HL-60 (cell line): ENCODE data around the gene TBC1D22A.

Experiments
- POLR2AphosphoS5 ChIP-seq: IDR thresholded peaks from 2 replicates; pipeline ENCODE4 v1.6.1; 2012; ENCODE audit warnings: low read depth
- TF ChIP-seq, protein P1 (sequence below): IDR thresholded peaks from one replicate; pipeline ENCODE4 v1.5.1; 2011; ENCODE audit warnings: low read length, control low read depth, inconsistent platforms; ENCODE audit not compliant: insufficient read depth
- TF ChIP-seq, protein P2 (sequence below): IDR thresholded peaks from 2 replicates; pipeline ENCODE4 v1.6.1; 2012; ENCODE audit warnings: low read depth; ENCODE audit not compliant: insufficient replicate concordance

DNA sequence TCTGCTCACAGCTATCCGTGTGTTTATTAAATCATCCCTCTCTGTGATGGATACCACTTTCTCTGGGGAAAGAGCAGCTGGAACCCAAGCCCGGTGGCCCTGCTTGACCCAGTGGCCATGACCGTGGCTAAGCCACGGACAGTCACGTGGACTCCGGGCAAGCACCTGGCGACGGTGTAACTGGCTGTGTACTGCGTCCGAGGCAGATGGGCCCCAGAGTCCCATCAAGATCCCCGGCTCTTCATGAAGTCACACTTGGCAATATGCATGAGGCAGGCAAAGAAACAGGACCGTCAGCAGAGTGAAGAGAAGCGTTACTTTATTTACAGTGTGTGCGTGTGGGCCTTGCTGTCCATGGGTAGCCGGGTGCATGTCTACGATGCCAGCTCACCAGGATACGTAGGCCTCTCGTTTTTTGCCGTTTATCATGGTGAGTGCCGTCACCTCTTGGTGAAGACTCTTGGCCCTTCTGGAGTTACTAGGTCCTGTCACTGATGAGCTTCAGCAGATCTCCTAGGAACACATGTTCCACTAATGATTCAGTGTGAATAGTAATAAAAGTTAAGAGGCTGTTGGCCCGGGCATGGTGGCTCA, 366.3 kb downstream of the TBC1D22A start:
- TF ChIP-seq, protein P1, sequence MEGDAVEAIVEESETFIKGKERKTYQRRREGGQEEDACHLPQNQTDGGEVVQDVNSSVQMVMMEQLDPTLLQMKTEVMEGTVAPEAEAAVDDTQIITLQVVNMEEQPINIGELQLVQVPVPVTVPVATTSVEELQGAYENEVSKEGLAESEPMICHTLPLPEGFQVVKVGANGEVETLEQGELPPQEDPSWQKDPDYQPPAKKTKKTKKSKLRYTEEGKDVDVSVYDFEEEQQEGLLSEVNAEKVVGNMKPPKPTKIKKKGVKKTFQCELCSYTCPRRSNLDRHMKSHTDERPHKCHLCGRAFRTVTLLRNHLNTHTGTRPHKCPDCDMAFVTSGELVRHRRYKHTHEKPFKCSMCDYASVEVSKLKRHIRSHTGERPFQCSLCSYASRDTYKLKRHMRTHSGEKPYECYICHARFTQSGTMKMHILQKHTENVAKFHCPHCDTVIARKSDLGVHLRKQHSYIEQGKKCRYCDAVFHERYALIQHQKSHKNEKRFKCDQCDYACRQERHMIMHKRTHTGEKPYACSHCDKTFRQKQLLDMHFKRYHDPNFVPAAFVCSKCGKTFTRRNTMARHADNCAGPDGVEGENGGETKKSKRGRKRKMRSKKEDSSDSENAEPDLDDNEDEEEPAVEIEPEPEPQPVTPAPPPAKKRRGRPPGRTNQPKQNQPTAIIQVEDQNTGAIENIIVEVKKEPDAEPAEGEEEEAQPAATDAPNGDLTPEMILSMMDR, result no peak
- TF ChIP-seq, protein P2, sequence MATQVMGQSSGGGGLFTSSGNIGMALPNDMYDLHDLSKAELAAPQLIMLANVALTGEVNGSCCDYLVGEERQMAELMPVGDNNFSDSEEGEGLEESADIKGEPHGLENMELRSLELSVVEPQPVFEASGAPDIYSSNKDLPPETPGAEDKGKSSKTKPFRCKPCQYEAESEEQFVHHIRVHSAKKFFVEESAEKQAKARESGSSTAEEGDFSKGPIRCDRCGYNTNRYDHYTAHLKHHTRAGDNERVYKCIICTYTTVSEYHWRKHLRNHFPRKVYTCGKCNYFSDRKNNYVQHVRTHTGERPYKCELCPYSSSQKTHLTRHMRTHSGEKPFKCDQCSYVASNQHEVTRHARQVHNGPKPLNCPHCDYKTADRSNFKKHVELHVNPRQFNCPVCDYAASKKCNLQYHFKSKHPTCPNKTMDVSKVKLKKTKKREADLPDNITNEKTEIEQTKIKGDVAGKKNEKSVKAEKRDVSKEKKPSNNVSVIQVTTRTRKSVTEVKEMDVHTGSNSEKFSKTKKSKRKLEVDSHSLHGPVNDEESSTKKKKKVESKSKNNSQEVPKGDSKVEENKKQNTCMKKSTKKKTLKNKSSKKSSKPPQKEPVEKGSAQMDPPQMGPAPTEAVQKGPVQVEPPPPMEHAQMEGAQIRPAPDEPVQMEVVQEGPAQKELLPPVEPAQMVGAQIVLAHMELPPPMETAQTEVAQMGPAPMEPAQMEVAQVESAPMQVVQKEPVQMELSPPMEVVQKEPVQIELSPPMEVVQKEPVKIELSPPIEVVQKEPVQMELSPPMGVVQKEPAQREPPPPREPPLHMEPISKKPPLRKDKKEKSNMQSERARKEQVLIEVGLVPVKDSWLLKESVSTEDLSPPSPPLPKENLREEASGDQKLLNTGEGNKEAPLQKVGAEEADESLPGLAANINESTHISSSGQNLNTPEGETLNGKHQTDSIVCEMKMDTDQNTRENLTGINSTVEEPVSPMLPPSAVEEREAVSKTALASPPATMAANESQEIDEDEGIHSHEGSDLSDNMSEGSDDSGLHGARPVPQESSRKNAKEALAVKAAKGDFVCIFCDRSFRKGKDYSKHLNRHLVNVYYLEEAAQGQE, result no peak
- no peak for TF ChIP-seq POLR2AphosphoS5
